ENCODE results near the gene PCDH9.

PCDH9 gene

GRCh38 chr13:66491251-66491650, 738.9 kb downstream of the PCDH9 start:
- H3K9me3 ChIP-seq, result no peaks in the 10 kb centered on the region

DNA sequence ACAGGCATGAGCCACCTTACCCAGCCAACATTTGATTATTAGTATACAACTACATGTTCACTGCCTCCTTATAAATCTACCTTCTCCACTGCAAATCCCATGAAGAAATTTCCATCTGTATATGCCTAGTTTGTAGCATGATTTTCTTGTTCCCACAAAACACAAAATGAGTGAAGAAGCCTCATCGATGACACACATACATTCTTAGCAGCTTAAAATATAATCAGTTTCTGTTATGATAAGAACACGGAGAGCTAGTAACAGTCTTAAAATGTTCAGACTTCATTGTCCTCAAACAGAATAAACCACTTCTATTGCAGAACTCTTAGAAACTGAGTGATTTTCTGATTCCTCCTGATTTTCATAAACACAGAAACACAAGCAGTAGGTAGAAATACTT, 740.5 kb downstream of the PCDH9 start:
- TF ChIP-seq Cebpa-rat (IDR thresholded peaks at IDR 0.05), result no peak
- Histone ChIP-seq H4K20me1 (no peaks in the 10 kb centered on the region), H3K4me1 (no peaks in the 10 kb centered on the region), H3K36me3 (no peaks in the 10 kb centered on the region), H3K27me3 (no peaks in the 10 kb centered on the region), H3K4me2 (no peak overlapping the region), H3K27ac (no peak overlapping the region), H3K9me3 (no peaks in the 10 kb centered on the region), H3K9ac (no peak overlapping the region), H3K4me3 (no peak overlapping the region)

More at GRCh38 chr13:66491251-66491650, 738.9 kb downstream of the PCDH9 start:
- no peaks in the 10 kb centered on the region for H4K20me1 ChIP-seq
- H3K4me2 ChIP-seq, result no peak overlapping the region
- no peak overlapping the region for H3K4me3 ChIP-seq
- no peak overlapping the region for H3K9ac ChIP-seq
- H3K27ac ChIP-seq, result no peak overlapping the region
- H3K4me1 ChIP-seq, result no peaks in the 10 kb centered on the region
- TF ChIP-seq Cebpa-rat (IDR thresholded peaks at IDR 0.05), result no peak
- no peaks in the 10 kb centered on the region for H3K27me3 ChIP-seq
- H3K36me3 ChIP-seq, result no peaks in the 10 kb centered on the region

DNA sequence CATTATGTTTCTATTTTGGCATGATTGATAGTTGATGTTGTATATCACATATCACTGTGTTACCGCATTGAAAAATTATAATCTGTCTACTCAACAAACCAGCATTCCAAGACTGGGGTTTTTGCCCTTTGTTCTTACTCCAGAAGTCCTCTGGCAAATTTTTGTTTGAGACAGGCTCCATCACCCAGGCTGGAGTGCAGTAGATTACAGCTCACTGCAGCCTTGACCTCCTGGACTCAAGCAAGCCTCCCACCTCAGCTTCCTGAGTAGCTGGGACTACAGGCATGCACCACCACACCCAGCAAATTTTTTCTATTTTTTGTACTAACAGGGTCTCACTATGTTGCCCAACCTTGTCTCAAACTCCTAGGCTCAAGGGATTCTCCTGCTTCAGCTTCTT, 741.0 kb downstream of the PCDH9 start:
- Histone ChIP-seq H3K27me3 (no peaks in the 10 kb centered on the region), H3K27ac (no peak overlapping the region), H3K9ac (no peak overlapping the region), H3K4me3 (no peak overlapping the region), H3K4me1 (no peaks in the 10 kb centered on the region), H3K4me2 (no peak overlapping the region), H4K20me1 (no peaks in the 10 kb centered on the region), H3K9me3 (no peaks in the 10 kb centered on the region; the same call in 1 of the 2 replicates), H3K36me3 (no peaks in the 10 kb centered on the region)
- TF ChIP-seq Cebpa-rat (IDR thresholded peaks at IDR 0.05), result no peak

- no peaks in the 10 kb centered on the region for H3K27me3 ChIP-seq
- TF ChIP-seq Cebpa-rat (IDR thresholded peaks at IDR 0.05), result no peak
- no peak overlapping the region for H3K4me3 ChIP-seq
Measured at GRCh38 chr13:66483712-66484111, 746.4 kb downstream of the PCDH9 start.

GRCh38 chr13:66482836-66483235, 747.3 kb downstream of the PCDH9 start:
- no peak overlapping the region for H3K4me2 ChIP-seq
- no peak for TF ChIP-seq Cebpa-rat (IDR thresholded peaks at IDR 0.05)
- H3K9me3 ChIP-seq, result peaks cover 10% of the 10 kb centered on the region
- H4K20me1 ChIP-seq, result no peaks in the 10 kb centered on the region
- no peak overlapping the region for H3K4me3 ChIP-seq
- no peaks in the 10 kb centered on the region for H3K36me3 ChIP-seq
- H3K27me3 ChIP-seq, result no peaks in the 10 kb centered on the region
- no peaks in the 10 kb centered on the region for H3K4me1 ChIP-seq
- H3K9ac ChIP-seq, result no peak overlapping the region
- H3K27ac ChIP-seq, result no peak overlapping the region

More at GRCh38 chr13:66483712-66484111, 746.4 kb downstream of the PCDH9 start:
- Histone ChIP-seq H3K4me2 (no peak overlapping the region), H3K4me1 (no peaks in the 10 kb centered on the region), H3K9ac (no peak overlapping the region), H4K20me1 (no peaks in the 10 kb centered on the region), H3K9me3 (peaks cover 10% of the 10 kb centered on the region), H3K36me3 (no peaks in the 10 kb centered on the region), H3K27ac (no peak overlapping the region)

DNA sequence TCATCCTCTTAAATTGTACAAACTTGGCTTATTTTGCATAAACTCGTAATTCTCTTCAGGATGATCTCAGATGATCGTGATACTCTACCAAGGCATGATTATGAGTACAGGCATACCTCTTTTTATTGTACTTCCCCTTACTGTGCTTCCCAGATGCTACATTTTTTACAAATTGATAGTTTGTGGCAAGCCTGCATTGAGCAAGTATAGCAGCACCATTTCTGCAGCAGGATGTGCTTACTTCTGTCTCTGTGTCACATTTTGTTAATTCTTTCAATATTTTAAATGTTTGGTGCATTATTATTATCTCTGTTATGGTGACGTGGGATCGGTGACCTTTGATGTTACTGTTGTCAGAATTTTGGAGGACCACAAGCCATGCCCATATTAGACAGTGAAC, 752.3 kb downstream of the PCDH9 start:
- H3K4me1 ChIP-seq, result no peaks in the 10 kb centered on the region
- no peak overlapping the region for H3K9ac ChIP-seq
- no peaks in the 10 kb centered on the region for H4K20me1 ChIP-seq
- no peak overlapping the region for H3K27ac ChIP-seq
- H3K4me2 ChIP-seq, result no peak overlapping the region
- H3K36me3 ChIP-seq, result no peaks in the 10 kb centered on the region
- TF ChIP-seq Cebpa-rat (IDR thresholded peaks at IDR 0.05), result no peak
- peaks cover 10% of the 10 kb centered on the region for H3K9me3 ChIP-seq
- no peak overlapping the region for H3K4me3 ChIP-seq
- no peaks in the 10 kb centered on the region for H3K27me3 ChIP-seq

GRCh38 chr13:66475061-66475460, 755.1 kb downstream of the PCDH9 start:
- H3K27me3 ChIP-seq, result no peaks in the 10 kb centered on the region
- peaks cover 9% of the 10 kb centered on the region for H3K9me3 ChIP-seq
- H3K36me3 ChIP-seq, result no peaks in the 10 kb centered on the region
- no peak overlapping the region for H3K4me2 ChIP-seq
- no peak overlapping the region for H3K9ac ChIP-seq
- no peak for TF ChIP-seq Cebpa-rat (IDR thresholded peaks at IDR 0.05)
- no peaks in the 10 kb centered on the region for H4K20me1 ChIP-seq
- H3K27ac ChIP-seq, result no peak overlapping the region
- no peak overlapping the region for H3K4me3 ChIP-seq
- no peaks in the 10 kb centered on the region for H3K4me1 ChIP-seq

GRCh38 chr13:66469745-66470144, 760.4 kb downstream of the PCDH9 start:
- no peak overlapping the region for H3K9ac ChIP-seq
- no peak for TF ChIP-seq Cebpa-rat (IDR thresholded peaks at IDR 0.05)
- H3K4me3 ChIP-seq, result no peak overlapping the region
- H3K27me3 ChIP-seq, result no peaks in the 10 kb centered on the region
- no peaks in the 10 kb centered on the region for H3K4me1 ChIP-seq
- H3K36me3 ChIP-seq, result no peaks in the 10 kb centered on the region
- no peak overlapping the region for H3K4me2 ChIP-seq
- no peaks in the 10 kb centered on the region for H4K20me1 ChIP-seq
- H3K9me3 ChIP-seq, result no peaks in the 10 kb centered on the region
- no peak overlapping the region for H3K27ac ChIP-seq

DNA sequence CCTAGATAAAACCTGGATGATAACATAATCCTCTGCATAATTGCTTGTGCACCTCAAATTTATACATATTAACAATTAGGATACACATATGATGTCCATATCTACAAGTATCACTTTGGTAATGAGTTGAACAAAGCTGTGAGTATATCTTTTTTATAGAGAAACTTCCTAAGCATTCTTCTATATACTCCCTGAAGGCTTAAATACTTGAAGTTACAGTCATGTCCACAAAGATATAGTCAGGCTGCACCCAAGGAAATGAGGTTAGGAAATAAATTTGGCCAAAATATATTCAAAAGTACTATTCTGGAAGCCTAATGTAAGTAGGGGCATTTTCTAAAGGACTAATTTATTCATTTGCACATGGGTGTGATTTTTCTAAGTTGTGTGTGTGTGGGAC, 761.5 kb downstream of the PCDH9 start:
- Histone ChIP-seq H3K27ac (no peak overlapping the region), H3K4me3 (no peak overlapping the region), H3K9me3 (no peaks in the 10 kb centered on the region), H3K9ac (no peak overlapping the region), H3K27me3 (no peaks in the 10 kb centered on the region), H3K4me2 (no peak overlapping the region), H3K4me1 (no peaks in the 10 kb centered on the region), H3K36me3 (no peaks in the 10 kb centered on the region), H4K20me1 (no peaks in the 10 kb centered on the region)
- TF ChIP-seq Cebpa-rat (IDR thresholded peaks at IDR 0.05), result no peak

DNA sequence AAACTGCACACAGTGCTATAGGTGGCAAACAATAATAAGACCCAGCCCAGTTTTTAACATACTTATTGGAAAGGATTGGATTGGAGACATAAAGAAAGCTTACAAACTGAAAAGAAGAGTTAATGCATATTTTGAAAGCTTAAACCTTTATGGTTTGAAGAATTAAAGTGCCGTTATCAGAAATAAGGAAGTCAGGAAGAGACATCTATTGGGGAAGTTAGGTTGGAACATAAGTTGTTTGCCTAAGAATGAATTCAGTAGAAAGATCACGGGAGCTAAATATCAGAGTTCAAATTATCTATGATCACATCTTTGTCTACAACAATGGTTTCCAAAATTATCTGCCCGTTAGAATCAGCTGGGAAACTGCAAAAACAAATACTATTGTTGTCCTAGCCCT, 767.9 kb downstream of the PCDH9 start:
- Histone ChIP-seq H3K4me3 (no peak overlapping the region), H3K4me2 (no peak overlapping the region), H3K27me3 (no peaks in the 10 kb centered on the region), H3K9ac (no peak overlapping the region), H4K20me1 (no peaks in the 10 kb centered on the region), H3K4me1 (no peaks in the 10 kb centered on the region), H3K36me3 (no peaks in the 10 kb centered on the region), H3K9me3 (no peaks in the 10 kb centered on the region), H3K27ac (no peak overlapping the region)
- TF ChIP-seq Cebpa-rat (IDR thresholded peaks at IDR 0.05), result no peak

- TF ChIP-seq Cebpa-rat (IDR thresholded peaks at IDR 0.05), result no peak
- Histone ChIP-seq H3K36me3 (no peaks in the 10 kb centered on the region), H3K4me2 (no peak overlapping the region), H3K9me3 (no peaks in the 10 kb centered on the region), H4K20me1 (no peaks in the 10 kb centered on the region), H3K27me3 (no peaks in the 10 kb centered on the region), H3K4me1 (no peaks in the 10 kb centered on the region), H3K9ac (no peak overlapping the region), H3K27ac (no peak overlapping the region), H3K4me3 (no peak overlapping the region)
Measured at GRCh38 chr13:66461021-66461420, 769.1 kb downstream of the PCDH9 start.

Measured in BLaER1 (cell line).